Measurements from ENCODE around the gene NHLH2. TPM values are rescaled to one million over a fixed set of nuclear protein-coding genes. Genes with fewer than 3 reads are reported as not detected.

NHLH2 gene
- total RNA-seq, 1 donor from 2014 or later, result 1.1 TPM

- no peak for ATAC-seq
These were observed 44.0 kb downstream of the NHLH2 start for GRCh38 chr1:115796897-115797296.

GRCh38 chr1:115796036-115796435 is 44.9 kb downstream of the NHLH2 start:
- no peak for ATAC-seq

GRCh38 chr1:115794976-115795639 is 45.8 kb downstream of the NHLH2 start:
- no peak for ATAC-seq

DNA sequence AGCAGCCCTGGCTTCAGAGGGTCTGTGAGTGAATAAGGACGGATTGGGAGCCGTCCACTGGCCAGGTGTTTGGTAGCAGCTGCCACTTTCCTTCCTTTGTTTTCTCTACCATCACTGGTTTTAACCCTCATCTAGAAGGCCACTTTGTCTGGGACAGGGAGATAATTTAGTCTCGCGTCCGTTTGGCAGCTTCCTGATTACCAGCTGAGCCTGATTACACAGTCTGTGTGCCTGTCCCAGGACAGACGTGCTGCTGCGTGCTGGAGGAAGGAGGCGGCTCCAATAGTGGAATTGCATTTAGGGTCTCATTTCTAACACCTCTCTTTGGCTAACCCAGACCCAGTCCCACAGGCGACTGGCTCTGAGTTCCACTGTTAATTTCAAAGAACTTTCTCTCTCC is 47.8 kb downstream of the NHLH2 start:
- no peak for ATAC-seq

- peak; percentile 74 for ATAC-seq
These were observed 49.1 kb downstream of the NHLH2 start for GRCh38 chr1:115791816-115792215.

DNA sequence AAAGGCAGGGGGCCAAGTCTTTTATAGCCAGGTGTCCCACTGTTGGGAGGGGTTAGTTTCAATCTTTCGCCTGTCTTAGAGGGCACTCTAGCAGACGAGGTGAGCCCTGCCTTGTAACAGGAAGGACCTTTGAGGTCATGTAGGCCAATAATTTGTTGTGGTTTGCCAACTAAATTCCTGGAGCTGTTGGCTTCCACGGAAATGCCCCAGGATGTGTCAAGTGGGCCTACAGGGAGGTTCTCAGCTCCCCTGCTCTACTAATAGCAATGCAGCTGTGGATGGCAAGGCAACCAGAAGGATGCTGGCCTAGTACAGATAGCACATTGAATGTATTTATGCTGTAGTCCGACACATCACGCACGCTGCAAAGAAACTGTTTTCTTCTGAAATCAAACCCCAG is 50.1 kb downstream of the NHLH2 start:
- no peak for ATAC-seq

- ATAC-seq, result no peak
These were observed 50.6 kb downstream of the NHLH2 start for GRCh38 chr1:115790356-115790755.

Other genes starting within 250 kb of the NHLH2 start
- 15.5 TPM for gene VANGL1, start 199.2 kb downstream of the NHLH2 start, total RNA-seq
- gene CASQ2, start 72.4 kb downstream of the NHLH2 start, total RNA-seq, result 0.92 TPM
- 6.6 TPM for gene SLC22A15, start 135.4 kb upstream of the NHLH2 start, total RNA-seq

Measured in esophagus mucosa (tissue), 1 donor.